Mesenteric fat pad (tissue), 1 donor: ENCODE data around the gene PDXDC1. TPM values are rescaled to one million over a fixed set of nuclear protein-coding genes. Genes with fewer than 3 reads are reported as not detected.
"Not testable (repeated sequence)": the region's sequence is repeated elsewhere in the genome, so short reads cannot be mapped to it uniquely, and the experiment has no call there.

Source experiments
- DNase-seq: peaks from one replicate; pipeline ENCODE4 v3.0.0-alpha.2; 2020; ENCODE audit warnings: low spot score
- long read RNA-seq: library from polyadenylated mRNA; unstranded; transcript quantifications from one replicate; pipeline ENCODE4 v2.0.0, GENCODE V29; 2020
- total RNA-seq: library from RNA; stranded (reverse); fragmentation: NEBNext Ultra II Directional; extraction: Animal tissue kit (Norgen Biotek cat#: 25700); gene quantifications from one replicate; pipeline ENCODE4 v1.2.1, GENCODE V29; 2021
- donor health status: DM: yes; HTN: yes; CAD: no.

PDXDC1 gene
- total RNA-seq, result 89.8 TPM
- long read RNA-seq, full-length matches to known transcripts, result 40 of 205 reads
- long read RNA-seq, partial matches to known transcripts, result 50 of 205 reads
- long read RNA-seq, other reads (novel, unspliced or antisense), result 115 of 205 reads

- DNase-seq, result peak; percentile 99
Observed at GRCh38 chr16:14974656-14975417, at the start of gene PDXDC1. PDXDC1 (plus strand) TSS chr16:14975026; CDS start chr16:14975200, 174 bp downstream.

DNA sequence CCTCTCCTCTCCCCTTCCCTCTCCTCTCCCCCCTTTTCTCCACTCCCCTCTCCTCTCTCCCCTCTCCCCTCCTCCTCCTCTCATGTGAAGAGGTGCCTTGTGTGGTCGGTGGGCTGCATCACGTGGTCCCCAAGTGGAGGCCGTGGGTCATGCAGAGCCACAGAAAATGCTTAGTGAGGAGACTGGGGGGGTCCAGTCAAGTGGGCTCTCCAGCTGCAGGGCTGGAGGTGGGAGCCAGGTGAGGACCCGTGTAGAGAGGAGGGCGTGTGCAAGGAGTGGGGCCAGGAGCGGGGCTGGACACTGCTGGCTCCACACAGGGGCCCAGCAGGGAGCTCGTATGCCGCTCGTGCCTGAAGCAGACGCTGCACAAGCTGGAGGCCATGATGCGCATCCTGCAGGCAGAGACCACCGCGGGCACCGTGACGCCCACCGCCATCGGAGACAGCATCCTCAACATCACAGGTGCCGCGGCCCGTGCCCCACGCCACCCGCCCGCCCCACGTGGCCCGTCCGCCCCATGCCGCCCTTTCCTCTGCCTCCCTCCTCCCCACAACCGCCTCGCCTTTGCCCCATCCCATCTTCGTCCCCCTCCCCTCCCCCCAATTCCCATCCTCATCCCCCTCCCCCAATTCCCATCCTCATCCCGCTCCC lies 46.6 kb upstream of the PDXDC1 start:
- DNase-seq, result peak; percentile 88

DNA sequence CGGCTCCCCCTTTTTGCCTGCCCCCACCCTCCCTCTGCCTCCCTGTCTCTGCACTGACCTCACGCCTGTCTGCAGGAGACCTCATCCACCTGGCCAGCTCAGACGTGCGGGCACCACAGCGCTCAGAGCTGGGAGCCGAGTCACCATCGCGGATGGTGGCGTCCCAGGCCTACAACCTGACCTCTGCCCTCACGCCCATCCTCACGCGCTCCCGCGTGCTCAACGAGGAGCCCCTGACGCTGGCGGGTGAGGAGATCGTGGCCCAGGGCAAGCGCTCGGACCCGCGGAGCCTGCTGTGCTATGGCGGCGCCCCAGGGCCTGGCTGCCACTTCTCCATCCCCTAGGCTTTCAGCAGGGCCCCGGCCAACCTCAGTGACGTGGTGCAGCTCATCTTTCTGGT lies 45.6 kb upstream of the PDXDC1 start:
- DNase-seq, result not testable (repeated sequence)

- DNase-seq, result peak; percentile 18
Observed at GRCh38 chr16:14930246-14930645, 44.6 kb upstream of the PDXDC1 start.

- peak; percentile 33 for DNase-seq
Observed at GRCh38 chr16:14930971-14931370, 43.9 kb upstream of the PDXDC1 start.

GRCh38 chr16:14932581-14933375 lies 42.0 kb upstream of the PDXDC1 start:
- peak; percentile 68 for DNase-seq

- not testable (repeated sequence) for DNase-seq
Observed at GRCh38 chr16:14937143-14937542, 37.7 kb upstream of the PDXDC1 start, which contains the start of gene NPIPA1. NPIPA1 (plus strand) TSS chr16:14937443; CDS start chr16:14937443, 0 bp downstream.

GRCh38 chr16:14937994-14938393 lies 36.8 kb upstream of the PDXDC1 start:
- peak; percentile 53 for DNase-seq

GRCh38 chr16:14942686-14943085 lies 32.1 kb upstream of the PDXDC1 start:
- not testable (repeated sequence) for DNase-seq

- DNase-seq, result no peak
Observed at GRCh38 chr16:14955546-14956231, 19.1 kb upstream of the PDXDC1 start.

GRCh38 chr16:14957576-14958322 lies 17.1 kb upstream of the PDXDC1 start:
- DNase-seq, result no peak

DNA sequence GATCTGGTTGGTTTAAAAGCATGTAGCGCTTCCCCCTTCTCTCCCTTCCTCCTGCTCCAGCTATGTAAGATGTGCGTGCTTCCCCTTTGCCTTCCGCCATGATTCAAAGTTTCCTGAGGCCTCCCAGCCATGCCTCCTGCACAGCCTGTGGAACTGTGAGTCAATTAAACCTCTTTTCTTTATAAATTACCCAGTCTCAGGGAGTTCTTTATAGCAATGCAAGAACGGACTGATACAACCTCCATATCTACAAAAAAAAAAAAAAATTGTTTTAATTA lies 16.6 kb upstream of the PDXDC1 start:
- DNase-seq, result no peak

DNA sequence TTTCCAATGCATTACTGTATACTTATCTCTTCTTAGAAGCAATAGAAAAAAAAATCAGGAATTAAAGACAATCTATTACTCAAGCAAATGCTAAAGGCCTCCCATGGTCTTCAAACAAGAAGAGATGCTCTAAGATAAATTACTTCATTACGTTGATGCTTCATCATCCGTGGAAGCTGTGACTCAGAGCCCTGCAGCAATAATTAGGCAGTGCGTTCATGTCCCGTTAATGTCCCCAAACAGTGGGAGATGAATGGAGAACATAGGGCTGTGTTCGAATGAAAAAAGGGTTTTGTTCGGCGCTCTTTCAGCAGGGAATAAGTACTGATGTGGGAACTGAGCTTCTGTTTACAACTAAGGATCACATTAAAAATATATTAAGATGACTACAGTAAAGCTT lies 15.9 kb upstream of the PDXDC1 start:
- DNase-seq, result no peak

DNA sequence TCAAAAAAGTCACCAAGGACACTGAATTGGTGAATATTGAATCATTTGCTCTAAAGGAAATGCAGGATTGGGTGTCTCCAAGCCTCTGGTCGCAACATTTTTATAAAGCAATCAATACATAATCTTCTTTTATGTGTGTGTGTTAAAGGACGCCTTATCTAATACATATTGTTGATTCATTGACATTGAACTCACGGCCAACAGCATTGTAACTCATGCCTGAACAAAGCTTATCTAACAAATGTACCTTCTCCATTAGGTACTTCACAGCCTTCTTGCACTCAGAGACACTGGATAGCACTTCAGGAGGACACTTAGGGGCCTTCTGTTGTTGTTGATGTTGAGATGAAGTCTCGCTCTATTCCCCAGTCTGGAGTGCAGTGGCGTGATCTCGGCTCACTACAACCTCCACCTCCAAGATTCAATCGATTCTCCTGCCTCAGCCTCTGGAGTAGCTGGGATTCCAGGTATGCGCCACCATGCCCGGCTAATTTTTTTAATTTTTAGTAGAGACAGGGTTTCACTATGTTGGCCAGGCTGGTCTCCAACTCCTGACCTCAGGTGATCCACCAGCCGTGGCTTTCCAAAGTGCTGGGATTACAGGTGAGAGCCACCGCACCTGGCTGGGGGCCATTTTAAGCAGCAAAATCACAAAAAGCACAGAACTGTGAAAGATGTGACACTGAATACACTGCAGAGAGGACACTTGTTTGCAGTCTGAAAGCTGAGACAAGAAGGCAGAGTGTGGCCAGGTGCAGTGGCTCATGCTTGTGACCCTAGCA lies 13.2 kb upstream of the PDXDC1 start:
- no peak for DNase-seq

GRCh38 chr16:14963281-14964173 lies 11.3 kb upstream of the PDXDC1 start:
- DNase-seq, result no peak

DNA sequence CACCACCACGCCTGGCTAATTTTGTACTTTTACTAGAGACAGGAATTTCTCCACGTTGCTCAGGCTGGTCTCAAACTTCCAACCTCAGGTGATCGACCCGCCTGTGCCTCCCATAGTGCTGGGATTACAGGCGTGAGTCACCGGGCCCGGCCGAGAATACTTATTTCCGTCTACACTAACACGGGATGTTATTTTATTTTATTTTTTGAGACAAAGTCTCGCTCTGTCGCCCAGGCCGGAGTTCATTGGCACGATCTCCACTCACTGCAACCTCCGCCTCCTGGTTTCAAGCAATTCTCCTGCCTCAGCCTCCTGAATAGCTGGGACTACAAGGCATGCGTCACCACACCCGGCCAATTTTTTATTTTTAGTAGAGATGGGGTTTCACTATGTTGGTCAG lies 9.5 kb upstream of the PDXDC1 start:
- DNase-seq, result no peak

DNA sequence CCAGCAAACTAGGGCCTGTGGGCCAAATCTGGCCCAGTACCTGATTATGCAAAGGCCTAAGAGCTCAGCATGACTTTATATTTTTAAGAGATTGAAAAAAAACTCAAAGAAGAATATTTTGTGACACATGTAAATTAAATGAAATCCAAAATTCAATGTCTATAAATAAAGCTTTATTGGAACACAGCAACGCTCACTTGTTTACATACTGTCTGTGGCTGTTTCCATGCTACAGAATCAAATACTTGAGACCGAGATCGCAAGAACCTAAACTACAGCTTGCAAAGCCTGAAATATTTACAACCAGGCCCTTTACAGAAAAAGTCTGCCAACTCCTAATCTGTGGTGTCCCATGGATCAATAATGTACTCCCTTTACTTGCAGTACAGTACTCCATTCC lies 5.0 kb upstream of the PDXDC1 start:
- not testable (repeated sequence) for DNase-seq

DNA sequence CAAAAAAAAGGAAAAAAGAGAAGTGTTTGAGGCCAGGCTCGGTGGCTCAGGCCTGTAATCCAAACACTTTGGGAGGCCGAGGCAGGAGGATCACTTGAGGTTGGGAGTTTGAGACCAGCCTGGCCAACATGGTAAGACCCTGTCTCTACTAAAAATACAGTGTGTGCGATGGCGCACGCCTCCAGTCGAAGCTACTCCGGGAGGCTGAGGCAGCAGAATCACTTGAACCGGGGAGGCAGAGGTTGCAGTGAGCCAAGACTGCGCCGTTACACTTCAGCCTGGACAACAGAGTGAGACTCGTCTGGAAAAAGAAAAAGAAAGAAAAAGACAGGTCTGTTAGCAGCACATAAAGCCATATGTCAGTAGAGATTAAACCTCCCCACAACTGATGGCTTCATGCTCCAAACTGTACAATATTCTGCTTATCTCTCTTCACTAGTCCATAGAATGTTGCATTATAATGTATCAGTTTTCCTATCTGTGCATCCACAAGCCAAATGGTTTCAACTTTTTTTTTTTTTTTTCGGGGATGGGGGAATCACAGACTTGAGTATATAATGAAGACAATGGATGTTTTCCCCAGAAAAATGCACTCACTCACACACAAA lies 3.1 kb upstream of the PDXDC1 start:
- DNase-seq, result not testable (repeated sequence)
